HEK293 (cell line): Measurements from ENCODE around the gene RBM19.

ENCODE experiments used
- CTCF ChIA-PET: fragments of 350-600 bp; formaldehyde crosslinking; extraction: SDS; loops from one replicate; lab custom pipeline; 2021; ENCODE audit warnings: antibody characterized with exemption; lab: Yijun Ruan, JAX
- POLR2A ChIA-PET: fragments of 300-600 bp; formaldehyde crosslinking; extraction: SDS; loops from one replicate; lab custom pipeline; 2020; ENCODE audit warnings: antibody characterized with exemption, inconsistent platforms; lab: Yijun Ruan, JAX
- H3K27ac ChIP-seq: fragments of 200-500 bp; sonication (Bioruptor generic); 2 replicates; pipeline ENCODE4 v1.5.1; 2014; ENCODE audit warnings: low read depth, low read length, control low read depth, inconsistent platforms; ENCODE audit errors: extremely low read depth
- H3K36me3 ChIP-seq, 2 experiments: fragments of 200-500 bp in 1 of 2; sonication (Bioruptor generic) in 1 of 2; 1 replicate in 1 of 2; 2 replicates in 1 of 2; pipeline ENCODE4 v1.5.1; 2014 to 2017; ENCODE audit warnings: inconsistent platforms in 2 of 2, low read length in 2 of 2; ENCODE audit not compliant: control insufficient read depth in 2 of 2, insufficient read depth in 1 of 2
- H3K4me1 ChIP-seq: fragments of 200-500 bp; sonication (Bioruptor generic); 2 replicates; pipeline ENCODE4 v1.5.1; 2014; ENCODE audit warnings: mild to moderate bottlenecking, low read length, inconsistent platforms; ENCODE audit not compliant: control insufficient read depth, insufficient read depth
- H3K4me3 ChIP-seq: 2 replicates; pipeline ENCODE4 v1.5.1; 2011; ENCODE audit warnings: low read depth, mild to moderate bottlenecking, control low read depth, low read length, moderate library complexity
- H3K9me3 ChIP-seq: fragments of 200-500 bp; sonication (Bioruptor generic); 2 replicates; pipeline ENCODE4 v1.5.1; 2014; ENCODE audit warnings: low read depth, low read length, inconsistent platforms; ENCODE audit not compliant: control insufficient read depth, insufficient read depth
- CTCF ChIP-seq: fragments of 450-650 bp; formaldehyde crosslinking; IDR thresholded peaks from 2 replicates; pipeline ENCODE4 v1.5.1; 2016; ENCODE audit warnings: missing biosample characterization, missing genetic modification characterization
- PRDM6 ChIP-seq: fragments of 450-650 bp; formaldehyde crosslinking; IDR thresholded peaks from 2 replicates; pipeline ENCODE4 v1.5.1; 2017; ENCODE audit warnings: missing biosample characterization, missing genetic modification characterization
- SETDB1 ChIP-seq: IDR thresholded peaks from one replicate; pipeline ENCODE4 v1.6.1; 2017; ENCODE audit warnings: mild to moderate bottlenecking, low read length, moderate library complexity, mixed read lengths; ENCODE audit not compliant: insufficient read length
- YY1 ChIP-seq: fragments of 450-650 bp; formaldehyde crosslinking; IDR thresholded peaks from 2 replicates; pipeline ENCODE4 v1.5.1; 2018; ENCODE audit warnings: missing biosample characterization, missing genetic modification characterization
- YY2 ChIP-seq: fragments of 450-650 bp; formaldehyde crosslinking; IDR thresholded peaks from 2 replicates; pipeline ENCODE4 v1.5.1; 2016; ENCODE audit warnings: missing biosample characterization, missing genetic modification characterization
- ZNF112 ChIP-seq: fragments of 450-650 bp; formaldehyde crosslinking; IDR thresholded peaks from 2 replicates; pipeline ENCODE4 v1.5.0; 2017; ENCODE audit warnings: missing biosample characterization, missing genetic modification characterization
- ZNF121 ChIP-seq: fragments of 450-650 bp; formaldehyde crosslinking; IDR thresholded peaks from 2 replicates; pipeline ENCODE4 v1.5.1; 2016; ENCODE audit warnings: missing biosample characterization, missing genetic modification characterization
- ZNF140 ChIP-seq: fragments of 450-650 bp; formaldehyde crosslinking; IDR thresholded peaks from 2 replicates; pipeline ENCODE4 v1.5.1; 2016; ENCODE audit warnings: missing biosample characterization, missing genetic modification characterization
- ZNF16 ChIP-seq: fragments of 450-650 bp; formaldehyde crosslinking; IDR thresholded peaks from 2 replicates; pipeline ENCODE4 v1.5.1; 2016; ENCODE audit warnings: low read depth, missing biosample characterization, missing genetic modification characterization
- ZNF175 ChIP-seq: fragments of 450-650 bp; formaldehyde crosslinking; IDR thresholded peaks from 2 replicates; pipeline ENCODE4 v1.5.1; 2016; ENCODE audit warnings: missing biosample characterization, missing genetic modification characterization
- ZNF211 ChIP-seq: fragments of 450-650 bp; formaldehyde crosslinking; IDR thresholded peaks from 2 replicates; pipeline ENCODE4 v1.5.1; 2016; ENCODE audit warnings: low read depth, missing biosample characterization, missing genetic modification characterization
- ZNF266 ChIP-seq: fragments of 450-650 bp; formaldehyde crosslinking; IDR thresholded peaks from 2 replicates; pipeline ENCODE4 v1.5.1; 2016; ENCODE audit warnings: missing biosample characterization, missing genetic modification characterization, low read depth
- ZNF280C ChIP-seq: fragments of 450-650 bp; formaldehyde crosslinking; IDR thresholded peaks from 2 replicates; pipeline ENCODE4 v1.5.1; 2016; ENCODE audit warnings: missing biosample characterization, missing genetic modification characterization
- ZNF324 ChIP-seq: fragments of 450-650 bp; formaldehyde crosslinking; IDR thresholded peaks from 2 replicates; pipeline ENCODE4 v1.5.1; 2016; ENCODE audit warnings: missing biosample characterization, missing genetic modification characterization
- ZNF423 ChIP-seq: fragments of 450-650 bp; formaldehyde crosslinking; IDR thresholded peaks from 2 replicates; pipeline ENCODE4 v1.5.1; 2016; ENCODE audit warnings: missing biosample characterization, missing genetic modification characterization
- ZNF561 ChIP-seq: fragments of 450-650 bp; IDR thresholded peaks from 2 replicates; pipeline ENCODE4 v1.5.1; 2018; ENCODE audit warnings: missing biosample characterization, missing genetic modification characterization, borderline replicate concordance
- ZNF610 ChIP-seq: fragments of 450-650 bp; formaldehyde crosslinking; IDR thresholded peaks from 2 replicates; pipeline ENCODE4 v1.5.1; 2016; ENCODE audit warnings: missing biosample characterization, missing genetic modification characterization, borderline replicate concordance
- ZNF660 ChIP-seq: fragments of 450-650 bp; IDR thresholded peaks from 2 replicates; pipeline ENCODE4 v1.5.1; 2018; ENCODE audit warnings: missing biosample characterization, mild to moderate bottlenecking, missing genetic modification characterization
- ZNF747 ChIP-seq: fragments of 450-650 bp; formaldehyde crosslinking; IDR thresholded peaks from 2 replicates; pipeline ENCODE4 v1.5.1; 2016; ENCODE audit warnings: missing biosample characterization, missing genetic modification characterization
- ZNF768 ChIP-seq: fragments of 450-650 bp; formaldehyde crosslinking; IDR thresholded peaks from 2 replicates; pipeline ENCODE4 v1.5.1; 2018; ENCODE audit warnings: missing biosample characterization, mild to moderate bottlenecking, missing genetic modification characterization
- ZNF830 ChIP-seq: fragments of 450-650 bp; IDR thresholded peaks from 2 replicates; pipeline ENCODE4 v1.5.0; 2018; ENCODE audit warnings: missing biosample characterization, missing genetic modification characterization, low read depth, mild to moderate bottlenecking, moderate library complexity

RBM19 gene

GRCh38 chr12:113954547-113954946 is 11.6 kb downstream of the RBM19 start (continued):
- TF ChIP-seq SETDB1 (no peak), ZNF768 (no peak), YY2 (tag by site-specific recombination) (no peak)

- Histone ChIP-seq H3K36me3 (peaks cover 0 to 78% of the 10 kb centered on the region in 2 experiments; a peak in 1 of 3 replicates), H3K27ac (no peak overlapping the region), H3K4me3 (no peak overlapping the region), H3K4me1 (no peaks in the 10 kb centered on the region), H3K9me3 (no peaks in the 10 kb centered on the region)
- POLR2A ChIA-PET = no interaction called here
- TF ChIP-seq ZNF747 (no peak), ZNF610 (tag by site-specific recombination) (no peak), ZNF324 (tag by site-specific recombination) (no peak), CTCF (no peak), ZNF121 (tag by site-specific recombination) (0 out of 2 replicates have a peak, but pooled peaks have one; percentile 16)
- CTCF ChIA-PET = interaction anchor here (0.7 kb wide), 1 partner anchor 110 kb away, joined by 3 read pairs; no protein-coding TSS in a partner anchor
Measured at GRCh38 chr12:113950873-113951272, 15.3 kb downstream of the RBM19 start.

GRCh38 chr12:113949321-113950305 is 16.5 kb downstream of the RBM19 start:
- H3K4me3 ChIP-seq = no peak overlapping the region
- peaks cover 0 to 77% of the 10 kb centered on the region in 2 experiments; a peak in 2 of 3 replicates for H3K36me3 ChIP-seq
- ChIA-PET POLR2A (no interaction called here), CTCF (no interaction called here)
- no peak overlapping the region for H3K27ac ChIP-seq
- TF ChIP-seq ZNF211 (no peak), ZNF112 (tag by site-specific recombination) (no peak), ZNF660 (tag by site-specific recombination) (no peak), PRDM6 (tag by site-specific recombination) (no peak), ZNF175 (tag by site-specific recombination) (no peak), YY1 (tag by site-specific recombination) (no peak), ZNF16 (tag by site-specific recombination) (no peak), ZNF140 (tag by site-specific recombination) (no peak), ZNF561 (no peak), ZNF830 (tag by site-specific recombination) (no peak), ZNF266 (tag by site-specific recombination) (no peak), ZNF280C (no peak), ZNF423 (no peak)
- no peaks in the 10 kb centered on the region for H3K4me1 ChIP-seq
- H3K9me3 ChIP-seq = no peaks in the 10 kb centered on the region
